HuH-7 (cell line): Measurements from ENCODE around the gene ZNF280D.
A peak's percentile ranks its signal among the peaks of the same experiment; 100 is the strongest.
"Not testable (repeated sequence)": the region's sequence is repeated elsewhere in the genome, so short reads cannot be mapped to it uniquely, and the experiment has no call there.

ENCODE experiments used
- DNase-seq: peaks from one replicate; pipeline ENCODE4 v3.0.0; 2011; ENCODE audit warnings: low spot score

ZNF280D gene

GRCh38 chr15:56716334-56716733 is 17.0 kb downstream of the ZNF280D start:
- DNase-seq, result no peak

- DNase-seq, result no peak
Observed at GRCh38 chr15:56715220-56715619, 18.1 kb downstream of the ZNF280D start.

GRCh38 chr15:56709502-56709901 is 23.8 kb downstream of the ZNF280D start:
- DNase-seq, result not testable (repeated sequence)

- DNase-seq, result no peak
Observed at GRCh38 chr15:56699743-56700142, 33.6 kb downstream of the ZNF280D start.

GRCh38 chr15:56698270-56698669 is 35.0 kb downstream of the ZNF280D start:
- DNase-seq, result no peak

DNA sequence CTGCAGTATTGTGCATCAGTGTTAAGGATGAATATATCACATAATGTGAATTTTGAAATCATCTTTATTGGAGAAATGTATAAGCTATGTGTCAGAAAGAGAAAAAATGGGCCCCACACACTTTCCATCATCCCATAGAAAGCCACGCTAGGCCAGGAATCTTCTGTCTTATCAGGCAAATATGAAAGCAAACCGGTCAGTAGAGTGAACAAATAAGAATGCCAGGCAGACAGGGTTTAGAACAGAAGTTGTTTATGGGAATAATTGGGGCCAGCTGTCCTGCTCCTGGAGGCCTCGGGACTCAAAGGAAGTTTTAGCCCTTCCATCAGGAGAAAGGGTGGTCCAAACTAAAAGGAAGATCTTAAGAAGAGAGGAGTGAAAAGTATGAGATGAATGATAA is 39.5 kb downstream of the ZNF280D start:
- no peak for DNase-seq

DNA sequence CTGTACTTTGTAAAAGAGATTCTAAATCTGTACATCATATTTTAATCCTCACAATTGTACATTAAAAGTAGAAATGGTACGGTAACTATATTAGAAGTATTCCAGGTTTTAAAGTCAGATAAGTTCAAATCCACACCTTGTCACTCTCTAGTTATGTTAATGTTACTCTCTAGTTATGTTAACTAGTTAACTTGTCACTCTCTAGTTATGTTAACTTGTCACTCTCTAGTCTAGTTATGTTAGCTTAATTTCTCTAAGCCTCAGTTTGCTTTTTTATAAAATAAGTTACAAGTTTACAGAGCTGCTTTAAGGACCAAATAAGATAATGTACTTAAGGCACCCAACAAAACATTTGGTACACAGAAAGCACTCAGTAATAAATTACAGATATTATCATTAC is 42.6 kb downstream of the ZNF280D start:
- no peak for DNase-seq

DNA sequence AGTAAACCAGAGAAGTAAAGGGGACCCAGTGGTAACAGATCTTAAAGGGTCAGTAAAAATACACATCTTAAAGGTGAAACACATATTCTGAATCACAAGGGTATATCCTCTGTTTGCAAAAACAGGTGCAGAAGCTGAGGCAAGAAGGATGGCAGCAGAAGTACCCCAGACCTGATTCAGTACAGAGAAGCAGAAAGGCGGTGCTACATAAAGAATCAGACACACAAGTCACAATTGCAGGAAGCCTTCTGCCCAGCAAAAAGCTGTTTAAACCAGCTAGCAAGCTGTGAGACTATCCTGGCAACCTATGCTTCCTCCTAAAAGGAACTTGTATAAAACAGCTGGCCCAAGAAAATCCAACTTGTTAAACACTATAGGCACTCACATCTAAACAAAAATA is 49.4 kb downstream of the ZNF280D start:
- DNase-seq, result no peak

DNA sequence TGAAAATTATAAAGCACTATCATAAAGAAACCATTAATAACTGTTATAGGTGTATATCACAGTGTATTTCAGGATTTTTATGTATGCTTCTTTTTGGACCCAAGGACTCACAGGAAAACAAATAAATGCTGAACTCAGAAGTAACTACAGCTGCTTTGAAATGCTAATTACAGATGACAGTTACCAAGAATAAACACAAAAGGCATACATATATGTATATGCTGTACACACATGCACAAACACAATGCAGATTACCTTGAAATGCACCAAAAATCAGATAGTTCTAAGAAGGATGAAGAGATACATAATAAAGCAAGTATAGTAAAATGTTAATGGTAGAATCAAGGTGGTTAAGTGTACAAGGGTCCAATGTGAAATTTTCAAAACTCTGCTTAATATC is 52.2 kb downstream of the ZNF280D start:
- DNase-seq, result no peak

GRCh38 chr15:56679225-56679624 is 54.1 kb downstream of the ZNF280D start:
- DNase-seq, result no peak

- DNase-seq, result no peak
Observed at GRCh38 chr15:56678571-56678970, 54.7 kb downstream of the ZNF280D start.

DNA sequence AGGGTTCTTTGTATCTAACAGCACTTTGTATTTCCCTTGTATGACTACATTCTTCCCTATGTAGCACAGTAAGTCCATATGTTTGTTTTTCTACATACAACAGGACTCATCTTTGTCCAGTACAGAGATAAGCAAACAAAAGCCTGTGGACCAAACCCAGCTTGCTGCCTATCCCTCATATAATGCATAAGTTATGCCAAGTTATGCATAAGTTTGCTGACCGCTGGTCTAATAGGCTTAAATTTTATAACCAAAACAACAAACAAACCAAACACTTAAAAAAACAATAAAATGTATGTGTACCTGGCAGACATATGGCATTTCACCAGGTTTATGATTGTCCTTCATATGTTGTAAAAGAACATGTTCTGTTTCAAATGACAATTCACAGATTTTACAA is 56.0 kb downstream of the ZNF280D start:
- DNase-seq, result no peak

DNA sequence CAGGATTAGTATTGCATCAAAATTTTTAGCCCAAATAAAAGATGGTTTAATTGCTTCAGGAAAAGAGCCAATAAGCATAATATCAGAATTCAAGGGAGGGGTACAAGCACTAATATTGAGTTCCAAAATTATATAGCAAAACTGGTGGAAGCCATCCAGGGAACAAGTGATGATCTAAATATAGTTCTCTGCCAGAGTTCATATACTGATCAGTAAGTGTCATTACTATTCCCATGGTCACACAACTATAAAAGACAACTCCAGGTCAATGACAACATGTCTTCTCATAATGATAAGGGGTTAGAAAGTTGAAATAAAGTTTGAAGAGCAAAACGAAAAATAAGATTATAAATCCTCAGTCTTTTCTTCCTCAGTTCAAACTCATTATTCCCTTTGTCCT is 57.4 kb downstream of the ZNF280D start:
- no peak for DNase-seq

DNA sequence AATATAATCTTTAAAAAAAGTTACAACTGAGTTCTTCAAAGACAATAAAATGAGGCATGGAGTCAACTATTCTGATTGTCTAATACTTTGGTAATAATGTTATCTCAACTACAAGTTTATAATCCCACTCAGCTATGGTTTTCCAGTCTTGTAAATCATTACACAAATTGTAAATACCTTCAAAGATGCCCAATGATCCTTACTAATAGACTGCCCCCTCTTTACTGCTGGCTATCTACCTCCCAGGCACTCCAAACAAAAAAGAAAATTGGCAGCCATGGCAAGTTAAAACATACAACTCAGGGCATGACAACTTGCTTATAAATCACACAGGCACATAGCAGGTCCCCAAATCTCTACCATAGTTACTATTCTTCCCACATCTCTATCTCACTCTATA is 58.5 kb downstream of the ZNF280D start:
- peak; percentile 3 for DNase-seq

DNA sequence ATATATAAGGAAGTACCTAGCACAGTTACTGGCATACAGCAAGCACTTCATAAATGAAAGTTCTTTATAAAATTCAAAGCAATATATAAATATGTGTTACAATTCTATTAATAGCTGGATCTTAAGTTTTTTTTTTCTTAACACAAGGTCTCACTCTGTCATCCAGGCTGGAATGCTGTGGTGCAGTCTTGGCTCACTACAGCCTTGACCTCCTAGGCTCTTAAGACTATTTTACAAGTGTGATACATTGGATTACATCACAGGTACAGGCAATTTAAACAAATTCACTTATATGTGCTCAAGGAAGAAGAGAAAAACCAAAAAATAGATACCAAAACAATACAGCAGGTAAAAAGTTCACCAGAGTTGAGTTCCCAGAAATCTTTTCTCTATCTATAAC is 60.6 kb downstream of the ZNF280D start:
- no peak for DNase-seq

- DNase-seq, result no peak
Observed at GRCh38 chr15:56667517-56667916, 65.8 kb downstream of the ZNF280D start.

GRCh38 chr15:56660943-56661342 is 72.4 kb downstream of the ZNF280D start:
- no peak for DNase-seq

DNA sequence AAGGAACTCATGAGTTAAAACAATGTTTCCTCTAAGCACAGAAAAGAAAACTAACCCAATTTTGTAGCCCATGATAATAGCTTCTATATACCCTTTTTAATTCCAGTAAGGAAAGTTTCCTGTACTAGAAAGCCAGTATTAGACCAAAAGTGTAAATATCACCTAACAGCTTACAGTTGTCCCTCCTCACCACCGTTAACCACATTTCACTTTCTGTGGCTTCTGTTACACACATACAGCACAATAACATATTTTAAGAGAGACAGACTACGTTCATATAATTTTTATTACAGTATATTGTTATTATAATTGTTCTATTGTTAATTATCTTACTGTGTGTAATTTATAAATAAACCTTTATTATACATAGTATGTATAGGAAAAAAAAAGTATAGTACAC is 74.1 kb downstream of the ZNF280D start:
- DNase-seq, result no peak

DNA sequence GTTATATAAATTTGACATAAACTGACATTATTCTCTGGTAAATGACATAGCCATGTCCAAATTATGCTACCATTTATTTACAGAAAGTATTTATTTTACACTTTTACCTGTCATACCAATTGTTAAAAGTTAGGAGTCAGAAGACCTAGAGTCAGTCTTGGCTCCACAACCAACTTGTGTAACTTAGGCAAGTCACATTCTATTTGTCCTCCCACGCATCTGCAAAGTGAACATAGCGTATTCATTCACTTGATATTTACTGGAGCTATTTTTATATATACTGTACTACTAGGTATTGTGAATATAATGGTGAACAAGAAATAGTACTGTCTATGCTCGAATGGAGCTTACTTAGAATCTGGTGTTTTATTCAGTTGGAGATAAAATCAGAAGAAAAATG is 78.7 kb downstream of the ZNF280D start:
- no peak for DNase-seq

GRCh38 chr15:56654216-56654615 is 79.1 kb downstream of the ZNF280D start:
- no peak for DNase-seq

GRCh38 chr15:56653787-56654186 is 79.5 kb downstream of the ZNF280D start:
- no peak for DNase-seq

DNA sequence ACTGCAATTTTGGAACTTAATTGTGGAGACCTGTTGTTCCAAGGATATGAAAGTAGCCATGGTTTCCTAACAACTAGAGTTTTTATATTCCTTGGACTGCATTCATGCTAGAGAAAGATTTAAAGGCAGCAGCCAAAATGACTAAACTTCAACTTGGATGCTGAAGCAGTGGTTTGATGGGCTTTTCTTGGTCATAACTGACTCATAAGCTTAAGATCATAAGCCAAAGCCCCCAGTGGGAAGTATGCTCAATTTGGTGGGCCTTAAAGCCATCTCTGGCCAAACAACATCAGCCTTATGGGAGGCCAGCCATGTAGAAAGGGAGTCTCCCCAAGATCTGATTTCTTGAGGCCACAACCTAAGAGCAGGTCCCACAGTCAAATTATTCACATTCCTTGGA is 80.2 kb downstream of the ZNF280D start:
- no peak for DNase-seq

GRCh38 chr15:56648311-56648710 is 85.0 kb downstream of the ZNF280D start:
- no peak for DNase-seq

DNA sequence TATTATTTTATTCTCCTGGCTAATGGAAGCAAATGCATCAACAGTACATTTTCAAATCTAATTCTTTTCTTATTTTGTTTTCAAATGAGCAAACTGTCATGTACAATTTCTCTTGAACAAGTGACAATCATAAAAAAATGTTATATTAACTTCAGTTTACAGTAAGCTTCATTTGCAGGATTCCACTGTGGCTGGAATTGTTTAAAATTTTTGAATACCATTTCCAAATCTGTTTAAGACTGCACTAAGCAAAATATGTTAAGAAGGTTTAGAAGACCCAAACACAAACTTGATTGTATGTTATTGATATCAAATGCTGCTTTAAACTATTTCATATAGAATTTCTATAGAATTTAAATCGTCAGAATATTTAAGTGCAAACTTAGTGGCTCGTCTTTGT is 92.8 kb downstream of the ZNF280D start:
- DNase-seq, result no peak

DNA sequence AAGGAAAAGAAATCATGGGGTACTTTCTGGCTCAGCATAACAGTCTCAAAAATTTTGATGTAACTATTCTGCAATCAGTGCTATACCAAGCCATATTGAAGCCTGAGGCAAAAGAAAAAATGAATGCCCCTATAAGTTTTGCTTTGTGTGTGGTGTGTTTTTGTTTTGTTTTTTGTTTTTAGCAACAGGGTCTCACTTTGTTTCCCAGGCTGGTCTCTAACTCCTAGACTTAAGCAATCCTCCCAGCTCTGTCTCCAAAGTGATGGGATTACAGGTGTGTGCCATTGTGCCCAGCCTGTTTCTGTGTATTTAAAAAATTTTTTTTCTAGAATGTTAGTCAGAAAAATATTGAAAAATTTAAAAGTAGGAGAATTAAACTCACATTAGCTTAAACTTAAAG is 93.2 kb downstream of the ZNF280D start:
- no peak for DNase-seq
